HFFc6 (cell line): ENCODE measurements around the gene TSPOAP1. TPM values are rescaled to one million over a fixed set of nuclear protein-coding genes. Genes with fewer than 3 reads are reported as not detected.

ENCODE experiments used
- DNase-seq: peaks from one replicate; pipeline ENCODE4 v3.0.0-alpha.2; 2018
- H3K27ac Mint-ChIP-seq: 2 replicates; pipeline ENCODE4 v1.8.0; 2020; ENCODE audit warnings: mild to moderate bottlenecking, mixed read lengths
- H3K27me3 Mint-ChIP-seq: 2 replicates; pipeline ENCODE4 v1.8.0; 2021; ENCODE audit warnings: mild to moderate bottlenecking, moderate library complexity, mixed read lengths; ENCODE audit not compliant: insufficient read depth
- H3K36me3 Mint-ChIP-seq: 2 replicates; pipeline ENCODE4 v1.8.0; 2021; ENCODE audit warnings: low read depth, mixed read lengths
- H3K4me1 Mint-ChIP-seq: 2 replicates; pipeline ENCODE4 v1.8.0; 2020; ENCODE audit warnings: low read depth, mixed read lengths
- H3K4me3 Mint-ChIP-seq: 2 replicates; pipeline ENCODE4 v1.8.0; 2020; ENCODE audit warnings: mild to moderate bottlenecking, moderate library complexity, mixed read lengths
- H3K9me3 Mint-ChIP-seq: 2 replicates; pipeline ENCODE4 v1.8.0; 2020; ENCODE audit warnings: mild to moderate bottlenecking, mixed read lengths
- CTCF ChIP-seq: fragments of 200-600 bp; sonication (generic); IDR thresholded peaks from 2 replicates; pipeline ENCODE4 v1.5.0; 2021; ENCODE audit warnings: antibody characterized with exemption, mild to moderate bottlenecking
- total RNA-seq, 6 experiments: library from RNA; stranded (reverse); fragmentation: NEBNext Ultra II Directional; extraction: Animal tissue kit (Norgen Biotek cat#: 25700); gene quantifications; 2 replicates in 1 of 6; 3 replicates in 5 of 6; pipeline ENCODE4 v1.2.3, GENCODE V29; 2021

TSPOAP1 gene
- total RNA-seq, 6 experiments from 2014 or later, result 0.50 to 1.8 (median 1.3) TPM

DNA sequence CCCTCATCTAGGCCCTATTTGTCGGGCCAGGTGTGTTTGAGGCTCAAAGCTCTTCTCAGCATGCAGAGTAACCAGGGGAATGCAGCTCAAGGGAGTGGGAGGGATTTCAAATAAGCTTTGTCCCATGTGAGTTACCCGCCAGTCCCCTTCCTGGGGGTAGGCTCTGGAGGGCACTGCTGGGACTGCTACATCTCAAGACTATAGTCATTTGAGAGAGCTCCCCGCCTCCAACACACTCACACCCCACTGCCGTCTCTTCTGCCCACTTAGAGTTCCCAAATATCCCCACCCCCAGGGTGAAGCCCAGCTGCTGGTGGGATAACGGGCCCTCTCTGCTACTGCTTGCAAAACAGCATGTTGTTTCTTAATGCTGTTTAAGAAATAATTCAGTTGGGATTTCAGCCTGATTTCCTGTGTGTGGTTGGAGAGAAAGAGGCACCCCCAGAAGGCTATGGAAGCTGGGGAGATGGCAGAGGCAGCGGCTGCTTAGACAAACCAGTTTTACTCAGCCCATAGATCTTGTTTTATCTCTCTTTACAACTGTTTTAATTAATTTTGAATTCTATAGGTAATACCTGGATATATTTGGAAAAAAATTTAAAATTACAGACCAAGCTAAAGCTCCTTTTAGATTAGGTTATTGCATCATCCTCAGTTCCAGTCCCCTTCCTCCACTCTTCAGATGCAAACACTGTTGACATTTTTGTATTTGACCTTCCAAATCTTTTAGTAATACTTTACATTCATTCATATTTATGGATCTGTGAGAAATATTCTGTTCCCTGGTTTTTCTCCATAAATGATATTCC is 43.8 kb downstream of the TSPOAP1 start:
- no peaks in the 10 kb centered on the region for H3K9me3 Mint-ChIP-seq
- no peak for TF ChIP-seq CTCF
- H3K36me3 Mint-ChIP-seq, result no peaks in the 10 kb centered on the region
- no peaks in the 10 kb centered on the region for H3K4me1 Mint-ChIP-seq
- H3K27me3 Mint-ChIP-seq, result peaks cover 17% of the 10 kb centered on the region
- no peak overlapping the region for H3K27ac Mint-ChIP-seq
- no peak overlapping the region for H3K4me3 Mint-ChIP-seq
- DNase-seq, result no peak

GRCh38 chr17:58283674-58284612 is 44.7 kb downstream of the TSPOAP1 start:
- Mint-ChIP-seq H3K9me3 (no peaks in the 10 kb centered on the region), H3K27ac (no peak overlapping the region), H3K4me3 (no peak overlapping the region), H3K36me3 (no peaks in the 10 kb centered on the region), H3K27me3 (peaks cover 25% of the 10 kb centered on the region), H3K4me1 (no peaks in the 10 kb centered on the region)
- no peak for DNase-seq
- TF ChIP-seq CTCF, result no peak

- no peak overlapping the region for H3K27ac Mint-ChIP-seq
- no peaks in the 10 kb centered on the region for H3K4me1 Mint-ChIP-seq
- TF ChIP-seq CTCF, result no peak
- no peaks in the 10 kb centered on the region for H3K9me3 Mint-ChIP-seq
- peaks cover 38% of the 10 kb centered on the region for H3K27me3 Mint-ChIP-seq
- no peak for DNase-seq
- H3K36me3 Mint-ChIP-seq, result no peaks in the 10 kb centered on the region
- no peak overlapping the region for H3K4me3 Mint-ChIP-seq
Measured at GRCh38 chr17:58282442-58282841, 46.2 kb downstream of the TSPOAP1 start.

DNA sequence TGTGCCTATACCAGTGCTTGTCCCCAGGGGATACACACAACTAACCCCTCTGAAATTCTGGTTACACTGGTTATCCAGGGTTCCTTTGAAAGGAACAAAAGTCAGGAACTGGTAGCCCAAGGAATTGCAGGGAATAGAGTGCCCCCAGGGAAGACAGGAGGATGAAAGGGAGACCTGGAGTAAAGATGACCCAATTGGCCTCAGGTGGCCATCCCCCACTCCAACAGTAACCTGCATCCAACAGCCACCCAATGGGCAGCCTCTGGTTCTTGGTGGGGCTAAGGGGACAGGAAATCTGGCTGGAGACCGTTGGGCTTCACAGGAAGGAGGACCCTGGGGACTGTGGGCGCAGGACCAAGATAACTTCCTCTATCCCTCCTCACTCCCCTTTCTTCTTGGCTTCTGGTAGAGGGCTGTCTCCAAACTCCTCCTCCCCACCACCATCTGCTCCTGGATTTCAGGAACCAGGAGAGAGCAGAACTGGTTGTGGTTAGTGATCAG is 47.0 kb downstream of the TSPOAP1 start:
- DNase-seq, result no peak
- no peak overlapping the region for H3K4me3 Mint-ChIP-seq
- no peaks in the 10 kb centered on the region for H3K4me1 Mint-ChIP-seq
- TF ChIP-seq CTCF, result no peak
- H3K36me3 Mint-ChIP-seq, result no peaks in the 10 kb centered on the region
- no peaks in the 10 kb centered on the region for H3K9me3 Mint-ChIP-seq
- peaks cover 41% of the 10 kb centered on the region for H3K27me3 Mint-ChIP-seq
- H3K27ac Mint-ChIP-seq, result no peak overlapping the region

- Mint-ChIP-seq H3K27me3 (peaks cover 46% of the 10 kb centered on the region), H3K4me1 (no peaks in the 10 kb centered on the region), H3K27ac (no peak within 1 kb of the TSS), H3K36me3 (no peaks in the 10 kb centered on the region), H3K4me3 (no peak within 1 kb of the TSS), H3K9me3 (no peaks in the 10 kb centered on the region)
- TF ChIP-seq CTCF, result no peak
- DNase-seq, result no peak
Measured at GRCh38 chr17:58280480-58281217, 47.9 kb downstream of the TSPOAP1 start, which contains the start of gene MPO. Gene MPO (minus strand): TSS chr17:58280935. CDS start chr17:58280758, 177 bp downstream.
